AG10803 (cell line): ENCODE data around the gene ERGIC1.

Experiments
- DNase-seq: peaks from one replicate; pipeline ENCODE4 v3.0.0; 2010; ENCODE audit warnings: low read depth
- H3K4me3 ChIP-seq: 2 replicates; pipeline ENCODE4 v1.5.1; 2011; ENCODE audit warnings: mild to moderate bottlenecking, low read length, control low read depth
- TF ChIP-seq, protein P1 (sequence below): conservative IDR thresholded peaks from 2 replicates; pipeline ENCODE4 v1.5.1; 2011; ENCODE audit warnings: mild to moderate bottlenecking, low read length, control low read depth, inconsistent platforms

The ERGIC1 gene

DNA sequence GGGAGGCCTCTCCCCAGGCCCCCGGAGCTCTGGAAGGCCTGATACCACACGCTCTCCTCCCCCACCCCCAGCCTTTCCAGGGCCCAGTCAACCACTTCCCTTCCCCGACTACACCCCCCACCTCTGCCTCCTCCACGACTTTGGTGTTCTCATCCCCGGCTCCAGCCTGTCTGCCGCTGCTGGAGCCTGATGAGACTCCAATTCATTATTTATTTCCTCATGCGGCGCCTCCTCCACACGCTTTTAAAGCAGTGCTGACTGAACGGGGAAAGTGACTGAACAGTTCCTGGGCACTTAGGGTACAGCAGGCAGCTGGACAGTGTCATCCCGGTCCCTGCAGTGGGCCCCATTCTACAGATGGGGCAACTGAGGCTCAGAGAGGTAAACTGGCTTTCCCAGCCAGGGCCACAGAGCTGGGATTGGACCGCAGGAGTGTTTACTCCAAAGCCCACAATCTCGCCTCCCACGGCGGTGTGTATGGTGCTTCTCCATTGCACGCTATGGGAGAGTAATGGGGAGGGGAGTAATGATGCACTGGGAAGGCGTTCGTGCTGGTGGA is 109.3 kb downstream of the ERGIC1 start:
- TF ChIP-seq, protein P1, sequence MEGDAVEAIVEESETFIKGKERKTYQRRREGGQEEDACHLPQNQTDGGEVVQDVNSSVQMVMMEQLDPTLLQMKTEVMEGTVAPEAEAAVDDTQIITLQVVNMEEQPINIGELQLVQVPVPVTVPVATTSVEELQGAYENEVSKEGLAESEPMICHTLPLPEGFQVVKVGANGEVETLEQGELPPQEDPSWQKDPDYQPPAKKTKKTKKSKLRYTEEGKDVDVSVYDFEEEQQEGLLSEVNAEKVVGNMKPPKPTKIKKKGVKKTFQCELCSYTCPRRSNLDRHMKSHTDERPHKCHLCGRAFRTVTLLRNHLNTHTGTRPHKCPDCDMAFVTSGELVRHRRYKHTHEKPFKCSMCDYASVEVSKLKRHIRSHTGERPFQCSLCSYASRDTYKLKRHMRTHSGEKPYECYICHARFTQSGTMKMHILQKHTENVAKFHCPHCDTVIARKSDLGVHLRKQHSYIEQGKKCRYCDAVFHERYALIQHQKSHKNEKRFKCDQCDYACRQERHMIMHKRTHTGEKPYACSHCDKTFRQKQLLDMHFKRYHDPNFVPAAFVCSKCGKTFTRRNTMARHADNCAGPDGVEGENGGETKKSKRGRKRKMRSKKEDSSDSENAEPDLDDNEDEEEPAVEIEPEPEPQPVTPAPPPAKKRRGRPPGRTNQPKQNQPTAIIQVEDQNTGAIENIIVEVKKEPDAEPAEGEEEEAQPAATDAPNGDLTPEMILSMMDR = no peak
- H3K4me3 ChIP-seq = no peak overlapping the region
- peak; percentile 85 for DNase-seq

DNA sequence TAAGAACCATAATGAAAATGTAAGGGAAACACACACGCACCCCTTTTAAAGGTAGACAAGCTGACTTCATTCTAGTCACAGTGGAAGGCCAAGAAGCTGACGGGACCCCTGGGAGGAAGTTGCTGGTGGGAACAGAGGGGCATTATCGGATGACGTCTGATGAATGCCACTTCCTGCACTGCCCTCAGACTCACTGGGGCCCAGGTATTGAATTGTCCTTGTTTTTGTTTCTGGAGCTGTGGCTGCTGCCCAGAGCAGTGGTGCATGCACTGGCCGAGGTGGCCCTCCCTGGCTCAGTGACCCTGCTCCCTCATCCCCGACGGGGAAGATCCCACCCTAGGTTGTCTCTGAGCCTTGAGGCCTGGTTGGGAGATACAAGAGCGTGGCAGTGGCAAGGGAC is 109.9 kb downstream of the ERGIC1 start:
- no peak overlapping the region for H3K4me3 ChIP-seq
- TF ChIP-seq, protein P1 = no peak
- DNase-seq = no peak

DNA sequence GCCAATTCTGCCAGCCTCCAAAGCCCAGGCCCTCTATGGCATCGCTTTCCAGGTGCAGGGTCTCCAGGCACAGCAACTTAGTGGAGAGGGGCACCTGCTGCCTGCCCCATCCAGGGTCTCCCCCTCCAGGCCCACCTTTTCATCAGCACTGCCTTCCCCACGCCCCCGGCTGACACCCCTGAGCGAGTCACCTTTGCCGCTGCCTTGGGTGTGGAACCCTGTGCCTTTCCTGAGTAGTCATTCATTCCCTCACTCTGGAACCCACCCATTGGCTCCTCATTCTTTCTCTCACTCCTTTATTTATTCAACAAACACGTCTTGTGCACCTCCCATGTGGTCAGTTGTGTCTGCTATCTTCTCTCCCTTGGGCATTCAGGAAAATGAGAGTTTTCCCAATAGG is 110.7 kb downstream of the ERGIC1 start:
- no peak for DNase-seq
- H3K4me3 ChIP-seq = no peak overlapping the region
- TF ChIP-seq, protein P1 = no peak

DNA sequence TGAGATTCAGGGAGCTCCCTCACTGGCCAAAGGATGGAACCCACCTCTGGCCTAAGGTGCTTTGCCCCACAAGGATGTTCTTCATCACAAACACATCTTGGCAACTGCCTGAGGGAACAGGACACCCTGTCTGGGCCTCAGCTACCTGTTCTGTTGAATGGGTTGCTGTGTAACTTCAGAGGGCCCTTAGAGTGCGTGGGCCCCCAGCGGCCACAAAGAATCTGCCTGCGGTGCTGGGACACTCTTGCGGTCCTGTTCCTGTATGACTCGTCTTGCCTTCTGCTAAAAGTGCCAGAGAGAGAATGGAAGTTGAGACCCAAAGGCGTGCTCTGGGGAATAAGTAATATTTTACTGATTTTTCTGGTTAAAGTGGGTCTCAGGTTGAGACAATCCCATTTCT is 111.1 kb downstream of the ERGIC1 start:
- TF ChIP-seq, protein P1 = no peak
- DNase-seq = no peak
- no peak overlapping the region for H3K4me3 ChIP-seq

DNA sequence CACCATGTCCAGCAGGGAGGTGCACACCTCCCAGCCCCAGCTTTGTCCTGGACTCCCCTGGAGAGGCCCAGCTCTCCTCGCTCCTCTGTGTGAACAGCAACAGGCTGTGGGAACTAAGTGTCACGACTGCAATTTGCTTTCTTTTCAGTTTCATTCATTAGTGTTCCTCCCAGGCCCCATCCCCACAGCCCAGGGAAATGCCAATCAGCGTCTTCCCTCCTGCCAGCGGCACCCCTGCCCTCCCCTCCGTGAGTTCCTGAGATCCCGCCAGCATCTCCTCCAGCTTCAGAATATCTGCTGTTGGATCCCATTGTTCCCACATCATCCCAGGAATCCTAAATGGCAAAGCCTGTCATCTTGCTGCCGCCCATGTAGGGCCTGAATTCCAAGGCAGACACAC is 112.1 kb downstream of the ERGIC1 start:
- H3K4me3 ChIP-seq = no peak overlapping the region
- DNase-seq = no peak
- TF ChIP-seq, protein P1 = no peak

DNA sequence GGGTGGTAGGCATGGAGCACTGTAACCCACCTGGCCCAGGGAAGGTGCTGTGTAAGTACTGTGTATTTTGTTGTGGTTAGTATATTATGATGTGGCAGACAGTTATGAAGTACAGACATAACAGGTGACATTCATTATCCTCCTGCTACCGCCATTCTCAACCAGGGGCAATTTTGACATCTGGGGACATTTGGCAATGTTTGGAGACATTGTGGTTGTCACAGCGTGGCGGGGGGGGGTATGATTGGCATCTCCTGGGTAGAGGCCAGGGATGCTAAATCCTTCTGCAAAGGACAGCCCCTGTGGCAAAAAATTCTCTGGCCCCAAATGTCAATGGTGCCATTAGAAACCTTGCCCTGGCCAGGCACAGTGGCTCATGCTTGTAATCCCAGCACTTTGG is 115.4 kb downstream of the ERGIC1 start:
- TF ChIP-seq, protein P1 = no peak
- H3K4me3 ChIP-seq = no peak overlapping the region
- DNase-seq = no peak

DNA sequence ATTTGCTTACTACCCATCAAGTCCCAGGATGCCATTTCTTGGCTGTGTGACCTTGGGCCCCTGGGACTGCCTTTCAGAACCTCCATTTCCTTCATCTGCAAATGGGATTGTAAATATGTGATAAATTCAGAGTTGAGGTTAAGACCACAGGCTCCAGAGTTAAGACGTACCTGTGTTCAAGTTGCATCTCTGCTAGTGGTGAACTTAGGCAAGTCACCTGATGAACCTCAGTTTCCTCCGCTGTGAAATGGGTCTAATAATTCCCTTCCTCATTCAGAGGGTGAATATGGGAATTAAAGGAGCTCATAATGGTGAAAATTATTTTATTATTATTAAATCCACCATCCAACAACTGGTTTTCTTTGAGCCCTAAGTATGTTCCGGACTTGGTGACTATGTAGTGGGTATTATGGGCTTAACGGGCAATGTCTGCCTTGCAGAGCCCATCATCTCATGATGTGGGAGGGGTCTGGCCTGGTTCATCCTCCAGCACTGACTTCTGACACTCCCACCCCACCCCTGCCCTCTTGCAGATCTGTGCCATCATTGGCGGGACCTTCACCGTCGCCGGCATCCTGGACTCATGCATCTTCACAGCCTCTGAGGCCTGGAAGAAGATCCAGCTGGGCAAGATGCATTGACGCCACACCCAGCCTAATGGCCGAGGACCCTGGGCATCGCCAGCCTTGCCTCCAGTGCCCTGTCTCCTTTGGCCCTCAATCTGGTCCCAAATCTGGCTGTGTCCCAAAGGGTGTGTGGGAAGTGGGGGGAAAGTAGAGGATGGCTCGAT is 116.3 kb downstream of the ERGIC1 start:
- TF ChIP-seq, protein P1 = no peak
- H3K4me3 ChIP-seq = no peak overlapping the region
- no peak for DNase-seq
